Heart left ventricle (tissue), 16 donors: ENCODE results near the gene CTBP1. TPM values are rescaled to one million over a fixed set of nuclear protein-coding genes. Genes with fewer than 3 reads are reported as not detected.

Experiments used
- ATAC-seq, 4 donors: fragments of 200-7000 bp; cut with Tn5 transposase; one replicate each; pipeline ENCODE4 v1.9.1; 2020 to 2022; ENCODE audit warnings: moderate library complexity in 4 of 4, mild to moderate bottlenecking in 3 of 4, moderate number of reproducible peaks in 1 of 4
- DNase-seq, 5 donors: peaks; one replicate each; pipeline ENCODE4 v3.0.0-alpha.2; 2020
- H3K27ac ChIP-seq, 12 donors: fragments of 200-600 bp; sonication (generic) in 4 of 12; one replicate each; pipeline versions ENCODE4 v1.5.0 to v1.8.0; 2016 to 2022; ENCODE audit warnings: mild to moderate bottlenecking in 2 of 12
- H3K27me3 ChIP-seq, 9 donors: fragments of 200-600 bp; sonication (generic) in 2 of 9; one replicate each; pipeline versions ENCODE4 v1.5.1 to v1.8.0; 2016 to 2022; ENCODE audit warnings: mild to moderate bottlenecking in 3 of 9
- H3K36me3 ChIP-seq, 9 donors: fragments of 200-600 bp; sonication (generic) in 2 of 9; one replicate each; pipeline versions ENCODE4 v1.5.0 to v1.8.0; 2018 to 2022; ENCODE audit warnings: mild to moderate bottlenecking in 2 of 9
- H3K4me1 ChIP-seq, 12 donors: fragments of 200-600 bp; sonication (generic) in 4 of 12; one replicate each; pipeline versions ENCODE4 v1.5.0 to v1.8.0; 2016 to 2022; ENCODE audit warnings: mild to moderate bottlenecking in 3 of 12
- H3K4me3 ChIP-seq, 12 donors: fragments of 200-600 bp; sonication (generic) in 4 of 12; one replicate each; pipeline versions ENCODE4 v1.5.0 to v1.8.0; 2017 to 2022; ENCODE audit warnings: mild to moderate bottlenecking in 9 of 12, moderate library complexity in 4 of 12
- H3K9me3 ChIP-seq, 12 donors: fragments of 200-600 bp; sonication (generic) in 4 of 12; one replicate each; pipeline versions ENCODE4 v1.5.0 to v1.8.0; 2016 to 2022; ENCODE audit warnings: mild to moderate bottlenecking in 1 of 12
- CTCF ChIP-seq, 12 donors: fragments of 200-600 bp; sonication (generic) in 4 of 12; IDR thresholded peaks; one replicate each; pipeline versions ENCODE4 v1.5.0 to v1.8.0; 2018 to 2022; ENCODE audit warnings: antibody characterized with exemption in 12 of 12, mild to moderate bottlenecking in 5 of 12
- POLR2A ChIP-seq, 2 donors: fragments of 450-650 bp; IDR thresholded peaks; one replicate each; pipeline ENCODE4 v1.6.1; 2017; ENCODE audit warnings: antibody characterized with exemption in 2 of 2, mild to moderate bottlenecking in 2 of 2, moderate library complexity in 2 of 2
- WGBS, 4 donors: extraction: QIAGEN DNeasy Blood & Tissue Kit in 2 of 4; methylation state at CpG; one replicate each; pipeline versions ENCODE4 v1.1.5 to v1.1.7; 2013 to 2018; 5-methylcytosine and 5-hydroxymethylcytosine counted together
- intact Hi-C, 10 donors: fragments of 100-400 bp; cut with DNase I; formaldehyde crosslinking; loops; one replicate each; pipeline versions ENCODE4 v1.11.1 to v1.14.2; 2022
- polyA plus RNA-seq, 2 donors: library from polyadenylated mRNA; stranded (reverse); fragments of 200-250 nt; gene quantifications; one replicate each; pipeline ENCODE4 v1.2.3, GENCODE V29; 2013
- total RNA-seq, 9 donors: library from RNA; depleted of rRNA in 2 of 9; stranded (reverse); fragments of >200 nt in 2 of 9; fragmentation: NEBNext Ultra II Directional in 3 of 9; extraction: Animal tissue kit (Norgen Biotek cat#: 25700) in 3 of 9; gene quantifications; one replicate each; pipeline versions ENCODE4 v1.1.0 to v1.2.4, GENCODE V29; 2016 to 2023
- donor health status: ischemic (EF 13 %, LVEDD 7.1; RV severe dilation, severe dysfunction).
- donor health status: healthy with polysubstance abuse.
- donor health status: DM: no; HTN: yes; CAD: no.
- donor health status: DM: no; HTN: no; CAD: no.
- donor health status: ischemic (EF 25% LVEDD 6.9; RV normal size, moderate dysfunction).
- donor health status: ischemic (EF 25% LVEDD 5.7; RV mildly dilated, moderate dysfunction).
- donor health status: healthy.
- donor health status: DM: yes; HTN: yes; CAD: no.
- donor health status: ischemic (EF 35%, LVEDD 5.7; RV mildly dilated, moderate dysfunction).
- donor health status: nonischemic (EF 11% LVEDD 7.7; RV severe dilation, severe dysfunction).
- donor health status: DM: yes; HTN: yes; CAD: no.
- donor health status: PGD.
- donor health status: ischemic (EF 29% LVEDD 5.4; RV normal size, mild dysfunction).
- donor health status: nonischemic (EF 23%, LVEDD 6.1; RV moderate dilation, normal function).

The CTBP1 gene
- total and polyA plus RNA-seq, 11 donors = 92.0 to 165 (median 128) TPM

DNA sequence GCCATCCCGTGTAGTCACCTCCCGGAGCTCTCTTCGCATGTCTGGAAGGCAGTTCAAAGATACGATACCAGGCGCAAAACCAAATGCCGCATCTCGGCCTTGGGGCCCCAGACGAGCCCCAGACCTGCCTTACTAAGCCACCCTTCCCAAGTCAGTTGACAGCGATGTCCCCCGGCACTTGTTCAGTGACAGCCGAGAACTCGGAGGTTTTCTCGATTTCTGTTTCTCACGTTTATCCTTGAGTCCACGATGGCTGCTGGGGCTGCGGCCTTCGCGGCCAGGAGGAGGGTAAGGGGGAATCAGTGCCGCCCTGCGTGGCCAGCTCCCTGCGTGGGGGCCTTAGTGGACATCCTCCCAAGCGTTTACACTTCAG is 48.1 kb upstream of the CTBP1 start:
- peaks cover 0 to 57% (median 40%) of the 10 kb centered on the region in 9 donors for H3K36me3 ChIP-seq

GRCh38 chr4:1296324-1297022 is 47.5 kb upstream of the CTBP1 start:
- intact Hi-C loops = no loop called here
- Histone ChIP-seq H3K4me1 (peaks cover 12 to 58% (median 47%) of the 10 kb centered on the region in 12 donors), H3K27ac (peak overlapping the region in 1 of 12 donors; percentile 60), H3K27me3 (no peaks in the 10 kb centered on the region), H3K9me3 (no peaks in the 10 kb centered on the region), H3K4me3 (no peak overlapping the region), H3K36me3 (peaks cover 0 to 55% (median 40%) of the 10 kb centered on the region in 9 donors)
- ATAC-seq = no peak
- DNase-seq = no peak
- TF ChIP-seq CTCF (IDR thresholded peaks at IDR 0.05) (no peak), POLR2A (IDR thresholded peaks at IDR 0.05) (no peak)
- WGBS, 4 donors = 71 to 84% (median 81%) methylated on average over 16 to 18 of the region's 18 CpGs

More for the DNA sequence above, 48.1 kb upstream of the CTBP1 start:
- H3K4me1 ChIP-seq = peaks cover 8 to 55% (median 41%) of the 10 kb centered on the region in 12 donors
- DNase-seq = no peak
- 78 to 89% (median 86%) methylated on average over 22 of the region's 22 CpGs for WGBS, 4 donors
- H3K4me3 ChIP-seq = no peak overlapping the region
- H3K27me3 ChIP-seq = no peaks in the 10 kb centered on the region
- ATAC-seq = no peak
- peak overlapping the region in 1 of 12 donors; percentile 60 for H3K27ac ChIP-seq
- intact Hi-C loops = no loop called here
- H3K9me3 ChIP-seq = no peaks in the 10 kb centered on the region
- TF ChIP-seq POLR2A (IDR thresholded peaks at IDR 0.05) (no peak), CTCF (IDR thresholded peaks at IDR 0.05) (no peak)

DNA sequence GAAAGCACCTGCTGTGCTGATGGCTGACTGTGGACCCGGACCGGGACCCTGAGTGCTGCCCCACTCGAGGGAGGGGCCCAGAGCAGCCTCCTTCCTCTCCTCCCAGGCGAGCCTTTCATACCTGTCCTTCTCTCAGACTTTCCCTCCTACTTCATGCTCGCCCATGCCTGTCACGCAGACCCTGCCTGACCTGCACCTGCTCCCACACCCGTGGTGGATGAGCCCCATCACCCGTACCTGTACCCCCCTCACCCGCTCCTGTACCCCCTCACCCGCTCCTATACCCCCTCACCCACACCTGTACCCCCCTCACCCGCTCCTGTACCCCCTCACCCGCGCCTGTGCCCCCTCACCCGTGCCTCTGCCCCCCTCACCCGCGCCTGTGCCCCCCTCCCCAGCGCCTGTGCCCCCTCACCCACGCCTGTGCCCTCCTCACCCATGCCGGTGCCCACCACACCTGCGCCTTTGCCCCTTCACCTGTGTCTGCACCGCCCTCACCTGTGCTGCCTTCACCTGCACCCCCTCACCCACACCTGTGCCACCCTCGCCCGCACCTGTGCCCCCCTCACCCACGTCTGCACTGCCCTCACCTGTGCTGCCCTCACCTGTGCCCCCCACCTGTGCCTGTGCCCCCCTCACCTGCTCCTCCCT is 46.6 kb upstream of the CTBP1 start:
- intact Hi-C loops = loop anchor here in 1 of 10 donors (2.0 kb wide), 1 partner anchor 13 kb away; no protein-coding TSS in a partner anchor
- ATAC-seq = no peak
- H3K4me3 ChIP-seq = no peak overlapping the region
- H3K27ac ChIP-seq = peak overlapping the region in 4 of 12 donors; percentile 17 to 39 (median 30)
- H3K36me3 ChIP-seq = peaks cover 0 to 45% (median 34%) of the 10 kb centered on the region in 9 donors
- H3K9me3 ChIP-seq = no peaks in the 10 kb centered on the region
- peaks cover 15 to 58% (median 49%) of the 10 kb centered on the region in 12 donors for H3K4me1 ChIP-seq
- 63 to 82% (median 79%) methylated on average over 20 to 24 of the region's 24 CpGs for WGBS, 4 donors
- TF ChIP-seq POLR2A (IDR thresholded peaks at IDR 0.05) = no peak
- no peak for TF ChIP-seq CTCF (IDR thresholded peaks at IDR 0.05)
- no peak for DNase-seq
- no peaks in the 10 kb centered on the region for H3K27me3 ChIP-seq

- Histone ChIP-seq H3K27me3 (no peaks in the 10 kb centered on the region), H3K36me3 (peaks cover 0 to 39% (median 28%) of the 10 kb centered on the region in 9 donors), H3K9me3 (no peaks in the 10 kb centered on the region), H3K4me1 (peaks cover 15 to 58% (median 48%) of the 10 kb centered on the region in 12 donors), H3K27ac (peak overlapping the region in 4 of 12 donors; percentile 17 to 39 (median 30)), H3K4me3 (no peak overlapping the region)
- DNase-seq (no peak), ATAC-seq (peak in 1 of 4 donors; percentile 12)
- intact Hi-C loops = loop anchor here in 2 of 10 donors (2.0 to 5.0 kb wide), 2 partner anchors 14 to 42 kb away; no protein-coding TSS in a partner anchor
- no peak for TF ChIP-seq POLR2A (IDR thresholded peaks at IDR 0.05)
- TF ChIP-seq CTCF (IDR thresholded peaks at IDR 0.05) = no peak
- whole genome bisulfite sequencing, 4 donors = 25 to 30% (median 27%) methylated on average over 10 of the region's 10 CpGs
Measured at GRCh38 chr4:1294891-1295290, 46.0 kb upstream of the CTBP1 start.
